ENCODE measurements around the gene MKNK1.

MKNK1 gene

GRCh38 chr1:46532095-46532494, 72.0 kb downstream of the MKNK1 start:
- no peak for TF ChIP-seq GLIS3 (CRISPR knock-in tag; IDR thresholded peaks at IDR 0.05)
- no peak for TF ChIP-seq CSDC2 (CRISPR knock-in tag; IDR thresholded peaks at IDR 0.05)
- no peak for TF ChIP-seq POU6F1 (CRISPR knock-in tag; IDR thresholded peaks at IDR 0.05; ENCODE audit: borderline replicate concordance, low read depth)
- no peak for TF ChIP-seq ZNF565 (CRISPR knock-in tag; conservative IDR thresholded peaks at IDR 0.05; ENCODE audit: low read depth)
- no peak for TF ChIP-seq ZNF70 (CRISPR knock-in tag; IDR thresholded peaks at IDR 0.05)
- TF ChIP-seq OSR1 (CRISPR knock-in tag; IDR thresholded peaks at IDR 0.05), result no peak
- TF ChIP-seq ZFP30 (CRISPR knock-in tag; IDR thresholded peaks at IDR 0.05), result no peak
- ATAC-seq, result no peak

GRCh38 chr1:46530791-46531409, 73.2 kb downstream of the MKNK1 start:
- ATAC-seq, result no peak

More at GRCh38 chr1:46530791-46531409, 73.2 kb downstream of the MKNK1 start:
- no peak for TF ChIP-seq CSRNP3 (CRISPR knock-in tag; IDR thresholded peaks at IDR 0.05)
- TF ChIP-seq CSDC2 (CRISPR knock-in tag; IDR thresholded peaks at IDR 0.05), result no peak
- no peak for TF ChIP-seq RARB (CRISPR knock-in tag; IDR thresholded peaks at IDR 0.05)
- no peak for TF ChIP-seq SNAI2 (CRISPR knock-in tag; IDR thresholded peaks at IDR 0.05)
- no peak for TF ChIP-seq ZFP3 (CRISPR knock-in tag; IDR thresholded peaks at IDR 0.05)
- no peak for TF ChIP-seq OSR1 (CRISPR knock-in tag; IDR thresholded peaks at IDR 0.05)
- no peak for TF ChIP-seq TOX (CRISPR knock-in tag; IDR thresholded peaks at IDR 0.05; ENCODE audit: borderline replicate concordance)
- no peak for TF ChIP-seq TSHZ2 (CRISPR knock-in tag; IDR thresholded peaks at IDR 0.05)
- TF ChIP-seq CREB5 (CRISPR knock-in tag; IDR thresholded peaks at IDR 0.05; ENCODE audit: low read depth), result no peak
- TF ChIP-seq ARNTL (CRISPR knock-in tag; IDR thresholded peaks at IDR 0.05; ENCODE audit: borderline replicate concordance, low read depth), result no peak
- TF ChIP-seq PATZ1 (CRISPR knock-in tag; IDR thresholded peaks at IDR 0.05; ENCODE audit: borderline replicate concordance), result no peak
- TF ChIP-seq PPARA (CRISPR knock-in tag; IDR thresholded peaks at IDR 0.05; ENCODE audit: borderline replicate concordance), result no peak
- TF ChIP-seq ZC3H10 (CRISPR knock-in tag; IDR thresholded peaks at IDR 0.05), result no peak
